Common myeloid progenitor, CD34-positive (primary cell): Measurements from ENCODE around the gene CTPS1.

Experiments
- CTCF ChIA-PET: fragments of 350-600 bp; sonication (Branson Sonifier 250); formaldehyde crosslinking; loops from one replicate; lab custom pipeline; 2021; ENCODE audit warnings: antibody characterized with exemption; lab: Charles Lee
- POLR2A ChIA-PET: fragments of 350-600 bp; sonication (Branson Sonifier 250); formaldehyde crosslinking; loops from one replicate; lab custom pipeline; 2021; ENCODE audit warnings: antibody characterized with exemption; lab: Charles Lee
- DNase-seq, 3 donors: peaks; one replicate each; pipeline versions ENCODE4 v3.0.0 to v3.0.0-alpha.2; 2013
- H3K27ac ChIP-seq, 2 experiments: 1 replicate in 1 of 2; 2 replicates in 1 of 2; pipeline ENCODE4 v1.7.0; 2013; ENCODE audit warnings: inconsistent platforms in 2 of 2, low read length in 2 of 2, mild to moderate bottlenecking in 2 of 2, low read depth in 1 of 2, moderate library complexity in 1 of 2; ENCODE audit not compliant: severe bottlenecking in 2 of 2, insufficient read depth in 1 of 2, poor library complexity in 1 of 2
- H3K27me3 ChIP-seq, 5 experiments: replicated peaks in 2 of 5; 1 replicate in 3 of 5; 2 replicates in 2 of 5; pipeline versions ENCODE4 v1.6.1 to v1.7.0; 2013; ENCODE audit warnings: low read length in 4 of 5, mild to moderate bottlenecking in 2 of 5, moderate library complexity in 2 of 5, inconsistent platforms in 1 of 5; ENCODE audit not compliant: insufficient read depth in 5 of 5, control insufficient read depth in 4 of 5
- H3K36me3 ChIP-seq, 4 experiments: 1 replicate in 2 of 4; 2 replicates in 2 of 4; pipeline versions ENCODE4 v1.6.1 to v1.7.0; 2013; ENCODE audit warnings: low read length in 3 of 4, control low read depth in 1 of 4, mild to moderate bottlenecking in 1 of 4; ENCODE audit not compliant: control insufficient read depth in 4 of 4, insufficient read depth in 4 of 4
- H3K4me1 ChIP-seq, 4 experiments: 1 replicate in 3 of 4; 2 replicates in 1 of 4; pipeline versions ENCODE4 v1.6.1 to v1.7.1; 2013; ENCODE audit warnings: low read length in 3 of 4, mild to moderate bottlenecking in 3 of 4, control low read depth in 1 of 4, inconsistent platforms in 1 of 4, moderate library complexity in 1 of 4; ENCODE audit not compliant: control insufficient read depth in 4 of 4, insufficient read depth in 4 of 4; ENCODE audit errors: control extremely low read depth in 1 of 4
- H3K4me3 ChIP-seq, 7 experiments: 1 replicate in 4 of 7; 2 replicates in 3 of 7; pipeline versions ENCODE4 v1.5.1 to v1.7.0; 2013; ENCODE audit warnings: mild to moderate bottlenecking in 7 of 7, low read length in 6 of 7, moderate library complexity in 6 of 7, inconsistent platforms in 2 of 7, low read depth in 2 of 7, control low read depth in 1 of 7; ENCODE audit not compliant: insufficient read depth in 4 of 7, control insufficient read depth in 1 of 7; ENCODE audit errors: extremely low read depth in 1 of 7
- H3K9me3 ChIP-seq, 5 experiments: 1 replicate in 4 of 5; 2 replicates in 1 of 5; pipeline versions ENCODE4 v1.6.1 to v1.7.1; 2013; ENCODE audit warnings: low read length in 4 of 5, mild to moderate bottlenecking in 2 of 5, inconsistent platforms in 1 of 5, low read depth in 1 of 5, moderate library complexity in 1 of 5; ENCODE audit not compliant: control insufficient read depth in 4 of 5, insufficient read depth in 2 of 5; ENCODE audit errors: control extremely low read depth in 1 of 5
- WGBS: methylation state at CpG from one replicate; pipeline ENCODE4 v1.1.5; 2013; ENCODE audit not compliant: insufficient coverage; 5-methylcytosine and 5-hydroxymethylcytosine counted together

CTPS1 gene

DNA sequence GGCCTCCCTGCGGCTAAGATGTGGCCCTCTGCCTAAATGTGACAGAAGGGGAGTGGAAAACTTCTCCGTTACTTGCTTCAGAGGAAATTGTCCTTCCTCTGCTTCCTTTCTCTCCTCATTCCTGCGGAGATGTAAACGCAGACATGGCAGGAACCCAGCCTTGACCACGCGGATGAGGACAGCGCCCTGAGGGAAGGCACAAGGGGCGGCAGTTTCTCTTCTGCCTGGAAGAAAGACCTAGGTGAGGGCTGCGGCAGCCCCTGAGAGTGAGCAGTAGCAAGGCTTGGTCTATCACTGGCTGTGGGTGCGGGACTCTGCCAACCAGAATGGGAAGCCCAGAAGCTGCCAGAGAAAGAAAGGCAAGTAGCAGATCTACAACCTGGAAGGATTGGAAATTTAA is 14.0 kb upstream of the CTPS1 start:
- ChIA-PET CTCF (interaction anchor here (0.7 to 1.7 kb wide), 4 partner anchors 10 to 17 kb away, joined by 3 to 6 read pairs (median 4); no protein-coding TSS in a partner anchor), POLR2A (no interaction called here)
- no peak overlapping the region for H3K4me3 ChIP-seq
- H3K9me3 ChIP-seq: no peaks in the 10 kb centered on the region
- H3K36me3 ChIP-seq: no peaks in the 10 kb centered on the region
- H3K27ac ChIP-seq: no peak overlapping the region
- no peak for DNase-seq
- H3K4me1 ChIP-seq: peaks cover 0 to 2% (median 0%) of the 10 kb centered on the region in 4 experiments
- H3K27me3 ChIP-seq: peaks cover 0 to 17% (median 0%) of the 10 kb centered on the region in 5 experiments
- 82% methylated on average over 8 of the region's 10 CpGs for WGBS

DNA sequence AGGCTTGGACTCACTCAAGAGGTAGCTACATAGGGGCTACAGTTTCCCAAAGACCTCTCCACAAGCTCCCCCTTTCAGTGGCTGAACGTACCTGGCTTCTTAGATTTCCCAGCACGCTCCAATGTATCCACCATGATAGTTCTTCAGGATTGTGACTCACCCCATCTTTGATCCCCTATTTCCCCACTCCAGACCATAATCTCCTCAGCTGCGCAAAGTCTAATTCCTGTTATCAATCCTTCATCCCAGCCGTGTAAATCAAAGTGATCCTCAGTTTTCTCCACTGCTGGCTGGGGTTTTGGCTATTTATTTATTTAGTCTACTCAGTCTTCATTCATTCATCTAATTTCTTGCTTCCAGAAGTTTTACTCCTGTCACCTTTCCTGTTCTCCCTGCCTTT is 13.1 kb upstream of the CTPS1 start:
- Histone ChIP-seq H3K36me3 (no peaks in the 10 kb centered on the region), H3K4me3 (no peak overlapping the region), H3K27ac (no peak overlapping the region), H3K4me1 (peaks cover 0 to 2% (median 0%) of the 10 kb centered on the region in 4 experiments), H3K27me3 (peaks cover 0 to 17% (median 0%) of the 10 kb centered on the region in 5 experiments), H3K9me3 (no peaks in the 10 kb centered on the region)
- POLR2A ChIA-PET: no interaction called here
- no peak for DNase-seq
- CTCF ChIA-PET: interaction anchor here (0.6 to 1.7 kb wide), 6 partner anchors 9 to 24 kb away, joined by 3 to 6 read pairs (median 4); partner anchors contain the start of gene CTPS1
- WGBS: 86% methylated on average over 4 of the region's 4 CpGs

DNA sequence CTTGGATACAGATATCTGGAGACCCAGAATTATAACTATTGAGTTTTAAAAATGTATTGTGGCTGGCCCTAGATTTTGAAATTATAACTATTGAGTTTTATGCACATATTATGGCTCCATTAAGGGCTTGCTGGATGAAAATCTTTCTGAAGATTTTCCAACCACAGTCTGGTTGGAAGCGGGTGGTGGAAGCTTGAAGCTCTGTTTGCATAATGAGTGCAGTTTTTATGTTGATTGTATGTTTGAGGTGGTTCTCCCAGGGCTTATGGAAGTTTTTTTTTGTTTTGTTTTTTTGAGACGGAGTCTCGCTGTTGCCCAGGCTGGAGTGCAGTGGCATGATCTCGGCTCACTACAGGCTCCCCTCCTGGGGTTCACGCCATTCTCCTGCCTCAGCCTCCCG is 10.1 kb upstream of the CTPS1 start:
- ChIA-PET CTCF (interaction anchor here (1.7 kb wide), 1 partner anchor 19 kb away, joined by 8 read pairs; no protein-coding TSS in a partner anchor), POLR2A (no interaction called here)
- Histone ChIP-seq H3K27me3 (peaks cover 0 to 15% (median 0%) of the 10 kb centered on the region in 5 experiments), H3K4me1 (peaks cover 0 to 9% (median 1%) of the 10 kb centered on the region in 4 experiments), H3K4me3 (no peak overlapping the region), H3K27ac (no peak overlapping the region), H3K36me3 (no peaks in the 10 kb centered on the region), H3K9me3 (no peaks in the 10 kb centered on the region)
- no peak for DNase-seq
- 96% methylated on average over 5 of the region's 6 CpGs for WGBS

DNA sequence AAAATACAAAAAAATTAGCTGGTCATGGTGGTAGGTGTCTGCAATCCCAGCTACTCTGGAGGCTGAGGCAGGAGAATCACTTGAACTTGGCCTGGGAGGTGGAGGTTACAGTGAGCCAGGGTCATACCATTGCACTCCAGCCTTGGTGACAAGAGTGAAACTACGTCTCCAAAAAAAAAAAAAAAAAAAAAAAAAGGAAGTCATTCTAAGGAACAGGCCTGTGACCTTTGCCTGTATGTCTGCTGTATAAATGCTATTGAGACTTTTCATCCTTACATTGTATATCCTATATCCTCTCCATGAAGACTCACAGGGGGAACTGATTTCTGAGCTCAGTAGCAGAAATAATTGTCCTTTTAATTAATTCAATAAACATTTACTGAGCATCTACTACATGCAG is 7.5 kb upstream of the CTPS1 start:
- no peak overlapping the region for H3K27ac ChIP-seq
- peaks cover 0 to 12% (median 1%) of the 10 kb centered on the region in 4 experiments for H3K4me1 ChIP-seq
- no peaks in the 10 kb centered on the region for H3K9me3 ChIP-seq
- ChIA-PET POLR2A (no interaction called here), CTCF (interaction anchor here (1.3 to 2.9 kb wide), 3 partner anchors 19 to 116 kb away, joined by 3 to 10 read pairs (median 5); no protein-coding TSS in a partner anchor)
- no peaks in the 10 kb centered on the region for H3K36me3 ChIP-seq
- H3K4me3 ChIP-seq: no peak overlapping the region
- no CpG with 5 or more reads among the region's 1 CpG for WGBS
- H3K27me3 ChIP-seq: no peaks in the 10 kb centered on the region
- peak in 2 of 3 donors; percentile 32 to 37 for DNase-seq

DNA sequence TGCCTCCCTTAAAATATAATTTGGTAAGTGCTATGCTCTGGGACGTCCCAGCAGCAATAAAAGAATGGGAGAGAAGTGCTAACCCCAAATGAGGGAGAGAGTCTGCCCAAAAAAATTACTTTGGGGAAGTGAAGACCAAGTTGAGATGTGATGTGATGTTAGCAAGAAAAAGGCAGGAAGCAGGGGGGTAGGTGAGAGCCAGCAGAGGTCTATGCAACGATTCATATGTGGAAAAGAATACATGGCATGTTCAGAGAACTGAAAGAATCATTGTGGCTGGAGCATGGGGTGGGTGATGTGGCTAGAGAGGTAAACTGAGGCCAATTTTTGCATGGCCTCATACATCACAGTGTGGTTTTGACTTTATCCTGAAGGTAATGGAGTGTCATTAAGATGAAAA is 5.6 kb upstream of the CTPS1 start:
- Histone ChIP-seq H3K9me3 (no peaks in the 10 kb centered on the region), H3K36me3 (no peaks in the 10 kb centered on the region), H3K4me1 (peaks cover 0 to 13% (median 2%) of the 10 kb centered on the region in 4 experiments), H3K4me3 (no peak overlapping the region), H3K27me3 (no peaks in the 10 kb centered on the region), H3K27ac (no peak overlapping the region)
- ChIA-PET CTCF (interaction anchor here (1.6 kb wide), 1 partner anchor 23 kb away, joined by 4 read pairs; no protein-coding TSS in a partner anchor), POLR2A (no interaction called here)
- DNase-seq: peak in 2 of 3 donors; percentile 36 to 44
- 20% methylated on average over 2 of the region's 2 CpGs for WGBS

DNA sequence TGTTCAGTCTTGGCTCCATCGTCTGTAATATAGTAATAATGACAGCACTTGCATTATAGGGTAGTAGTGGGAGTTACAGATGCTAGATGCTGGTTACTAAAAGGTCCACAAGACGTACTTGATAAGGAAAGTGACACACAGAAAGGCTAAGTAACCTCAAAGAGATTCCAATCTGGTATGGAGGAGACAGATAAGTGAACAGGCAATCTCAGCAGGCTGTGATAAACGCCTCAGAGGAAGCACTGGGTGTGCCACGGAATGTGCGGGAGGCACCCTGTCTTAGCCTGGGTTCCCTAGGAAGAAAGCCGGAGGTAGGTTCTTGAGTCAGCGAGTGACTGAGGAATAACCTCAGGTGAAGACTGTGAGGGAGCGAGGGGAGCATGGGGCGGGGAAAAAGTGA is 4.6 kb upstream of the CTPS1 start:
- no peaks in the 10 kb centered on the region for H3K27me3 ChIP-seq
- no peak overlapping the region for H3K4me3 ChIP-seq
- POLR2A ChIA-PET: no interaction called here
- H3K27ac ChIP-seq: no peak overlapping the region
- WGBS: 69% methylated on average over 9 of the region's 9 CpGs
- peak in 2 of 3 donors; percentile 37 to 59 for DNase-seq
- no peaks in the 10 kb centered on the region for H3K9me3 ChIP-seq
- H3K36me3 ChIP-seq: no peaks in the 10 kb centered on the region
- H3K4me1 ChIP-seq: peaks cover 0 to 18% (median 6%) of the 10 kb centered on the region in 4 experiments
- CTCF ChIA-PET: interaction anchor here (0.7 to 1.6 kb wide), 6 partner anchors 9 to 371 kb away, joined by 3 to 5 read pairs (median 4); no protein-coding TSS in a partner anchor

DNA sequence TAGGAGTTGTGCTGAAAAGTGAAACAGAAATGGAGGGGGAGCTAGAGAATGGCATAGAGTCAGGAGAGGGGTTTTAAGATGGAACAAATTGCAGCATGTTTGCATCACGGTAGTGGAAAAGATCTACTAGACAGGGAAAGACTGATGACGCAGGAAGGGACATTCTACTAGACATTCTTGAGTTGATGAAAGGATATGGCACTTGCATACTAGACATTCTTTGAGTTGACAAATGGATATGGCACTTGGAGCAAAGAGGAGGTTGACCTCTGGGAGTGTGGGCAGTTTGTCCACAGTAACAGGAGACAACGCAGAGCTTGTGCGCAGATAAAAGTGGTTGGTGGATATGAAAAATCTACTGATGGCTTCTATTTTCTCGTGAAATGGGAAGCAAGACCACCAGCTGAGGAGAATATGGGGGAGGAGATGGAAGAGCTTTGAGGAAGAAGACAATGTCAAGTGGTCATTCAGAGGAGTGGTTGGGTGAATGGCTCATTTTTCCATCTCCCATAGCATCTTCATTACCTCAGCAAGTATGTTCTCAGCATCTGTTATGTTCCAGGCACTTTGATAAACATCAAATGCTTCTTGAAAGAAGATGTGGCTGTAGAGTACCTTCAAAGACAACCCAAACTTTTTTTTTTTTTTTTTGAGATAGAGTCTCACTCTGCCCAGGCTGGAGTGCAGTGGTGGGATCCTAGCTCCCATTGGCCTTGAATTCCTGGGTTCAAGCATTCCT is 2.4 kb upstream of the CTPS1 start:
- POLR2A ChIA-PET: interaction anchor here (0.6 kb wide), 1 partner anchor 53 kb away, joined by 7 read pairs; no protein-coding TSS in a partner anchor
- no peak for DNase-seq

More for the DNA sequence above, 2.4 kb upstream of the CTPS1 start:
- Histone ChIP-seq H3K4me3 (no peak overlapping the region), H3K9me3 (no peaks in the 10 kb centered on the region), H3K36me3 (no peaks in the 10 kb centered on the region), H3K27me3 (no peaks in the 10 kb centered on the region), H3K4me1 (peaks cover 0 to 37% (median 17%) of the 10 kb centered on the region in 4 experiments), H3K27ac (no peak overlapping the region)
- WGBS: 97% methylated on average over 5 of the region's 5 CpGs
- CTCF ChIA-PET: no interaction called here
